Hematopoietic multipotent progenitor cell treated with erythropoietin and hydrocortisone succinate and interleukin-3 and kit ligand, for 17 days (in vitro differentiated cells): ENCODE measurements around the gene FIGN.

ENCODE experiments used
- DNase-seq: peaks from one replicate; pipeline ENCODE4 v3.0.0-alpha.2; 2015; ENCODE audit warnings: low spot score

FIGN gene

DNA sequence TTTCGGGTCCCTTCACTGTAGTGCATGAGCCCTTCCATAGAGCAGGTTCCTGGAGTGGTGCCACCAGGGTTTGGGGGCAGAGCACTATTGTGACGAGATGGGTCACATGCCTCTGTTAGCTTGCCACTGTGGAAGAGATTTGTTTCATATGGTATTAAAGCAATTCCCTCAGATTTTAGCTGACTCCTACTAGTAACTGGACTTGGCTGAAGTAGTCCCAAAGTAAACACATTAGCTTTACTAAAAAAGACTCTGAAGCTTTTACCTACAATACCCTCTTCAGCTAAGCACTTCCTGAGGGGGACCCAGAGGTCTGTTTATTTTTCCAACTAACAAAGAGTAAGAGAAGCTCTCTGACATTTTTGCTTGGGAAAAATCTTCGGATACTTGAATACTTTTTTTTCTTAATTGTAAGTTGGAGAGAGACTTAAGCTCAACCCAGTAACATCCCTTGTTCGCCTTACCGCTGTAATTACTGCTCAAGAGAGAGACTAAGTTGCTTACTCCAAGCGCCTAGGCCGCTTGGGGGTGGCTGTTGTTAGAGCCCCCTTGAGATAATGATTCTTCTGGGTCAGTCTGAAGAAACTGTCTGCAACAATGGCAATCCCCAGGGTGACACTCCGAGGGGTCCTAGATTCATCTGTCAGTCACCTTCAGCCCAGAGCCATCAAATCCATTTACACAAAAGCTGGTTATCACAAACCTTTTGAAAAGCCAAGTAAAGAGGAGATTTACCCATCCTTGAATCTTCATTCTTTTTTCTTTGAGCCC is 177.4 kb downstream of the FIGN start:
- no peak for DNase-seq

DNA sequence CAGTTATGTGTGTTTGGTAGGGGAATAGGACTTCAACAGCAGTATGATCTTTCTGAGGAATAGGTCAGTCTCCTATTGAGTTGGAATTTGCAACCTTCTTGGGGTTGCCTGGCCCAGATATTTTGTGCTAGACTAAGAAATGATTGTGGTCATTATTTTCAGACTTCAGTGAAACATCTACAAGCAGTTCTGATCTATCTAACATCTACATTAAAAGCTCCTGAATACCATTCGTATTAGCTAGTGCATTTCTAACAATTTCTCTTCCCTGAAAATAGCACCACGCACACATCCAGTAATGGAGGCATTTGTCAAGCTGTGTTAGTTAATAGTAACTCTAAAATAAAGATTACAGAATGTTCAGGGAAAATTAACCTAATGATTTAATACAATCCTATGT is 179.3 kb downstream of the FIGN start:
- DNase-seq, result no peak

DNA sequence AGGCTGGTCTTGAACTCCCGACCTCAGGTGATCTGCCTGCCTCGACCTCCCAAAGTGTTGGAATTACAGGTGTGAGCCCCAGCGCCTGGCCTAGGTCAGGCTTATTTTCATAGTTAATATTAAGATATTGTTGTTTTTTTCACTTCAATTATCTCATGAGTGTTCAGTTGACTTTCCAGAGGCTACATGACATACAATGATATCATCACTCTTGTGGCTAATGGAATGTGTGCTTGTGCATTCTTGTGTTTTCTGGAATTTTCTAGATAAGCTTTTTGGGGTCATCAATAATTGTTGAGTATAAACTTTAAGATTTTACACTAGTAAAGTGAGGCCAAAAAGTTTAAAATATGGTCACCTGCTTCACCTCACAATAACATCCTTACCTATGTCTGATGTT is 180.9 kb downstream of the FIGN start:
- DNase-seq, result no peak

DNA sequence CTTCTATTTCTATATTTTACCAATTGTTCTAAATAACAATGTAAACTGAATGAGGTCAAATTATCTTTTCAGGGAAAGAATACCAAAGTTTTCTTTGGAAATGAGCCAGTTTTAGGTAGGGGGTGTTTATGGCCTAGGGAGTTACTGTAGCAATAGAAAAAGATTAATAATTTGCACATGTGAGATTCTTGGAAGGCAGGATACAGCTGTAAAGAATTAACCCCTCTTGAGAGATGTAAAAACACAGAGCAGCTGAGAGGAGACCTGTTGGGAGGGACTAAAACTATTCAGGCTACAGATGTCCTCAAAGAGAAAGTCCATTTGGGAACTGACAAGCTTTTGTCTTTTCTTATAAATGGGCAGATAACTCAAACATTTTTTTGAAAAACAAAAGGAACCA is 182.2 kb downstream of the FIGN start:
- DNase-seq, result no peak

DNA sequence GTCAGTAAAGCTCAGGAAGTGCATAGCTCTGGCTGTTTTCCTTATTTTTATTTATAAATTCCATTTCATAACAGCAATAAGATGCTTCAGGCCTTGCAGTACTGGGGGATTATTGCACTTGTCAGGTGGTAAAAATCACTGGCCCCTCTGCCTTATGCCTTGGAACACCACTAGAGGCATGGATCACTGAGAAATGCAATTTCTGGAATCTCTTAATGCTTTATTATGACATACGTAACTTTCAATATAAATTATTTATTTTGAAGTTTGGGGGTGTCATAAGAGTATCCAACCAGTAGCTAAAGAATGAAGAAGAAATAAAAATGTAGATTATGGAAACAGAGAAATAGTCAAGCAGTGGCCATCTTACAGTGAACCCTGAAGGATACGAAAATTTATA is 183.1 kb downstream of the FIGN start:
- no peak for DNase-seq

DNA sequence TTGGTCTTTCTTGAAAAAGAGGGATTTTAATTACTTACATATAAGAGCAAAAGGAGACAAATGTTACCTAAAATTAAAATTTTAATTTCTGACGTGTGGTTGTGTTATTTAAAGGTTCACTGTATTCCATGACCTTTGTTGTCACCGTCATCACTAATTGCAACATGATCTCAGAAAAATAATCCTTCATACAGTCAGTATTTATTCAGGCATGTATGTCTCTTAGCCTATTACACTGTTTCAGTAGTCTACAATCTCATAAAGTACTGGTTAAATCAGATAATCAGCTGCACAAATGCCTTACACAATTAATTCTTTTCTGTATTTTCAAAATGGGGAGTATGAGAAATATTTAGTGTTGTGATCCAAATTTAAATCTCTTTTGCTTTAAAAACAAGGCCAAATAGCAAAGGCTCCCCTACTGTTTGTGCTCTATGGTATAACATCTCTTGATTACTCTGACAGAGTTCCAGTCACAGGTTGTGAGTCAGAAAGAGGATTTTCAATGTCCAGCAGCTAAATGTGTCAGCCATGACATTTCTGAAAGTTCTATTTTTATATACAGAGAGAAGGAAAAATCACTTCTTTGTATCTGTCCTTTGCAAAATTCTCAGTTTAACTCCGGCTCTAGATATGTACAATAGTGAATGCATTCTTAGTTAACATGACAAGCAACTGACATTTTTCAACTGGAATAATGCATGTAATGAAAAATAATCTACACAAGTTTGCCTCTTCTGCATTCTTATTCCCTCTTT is 184.0 kb downstream of the FIGN start:
- DNase-seq, result no peak

DNA sequence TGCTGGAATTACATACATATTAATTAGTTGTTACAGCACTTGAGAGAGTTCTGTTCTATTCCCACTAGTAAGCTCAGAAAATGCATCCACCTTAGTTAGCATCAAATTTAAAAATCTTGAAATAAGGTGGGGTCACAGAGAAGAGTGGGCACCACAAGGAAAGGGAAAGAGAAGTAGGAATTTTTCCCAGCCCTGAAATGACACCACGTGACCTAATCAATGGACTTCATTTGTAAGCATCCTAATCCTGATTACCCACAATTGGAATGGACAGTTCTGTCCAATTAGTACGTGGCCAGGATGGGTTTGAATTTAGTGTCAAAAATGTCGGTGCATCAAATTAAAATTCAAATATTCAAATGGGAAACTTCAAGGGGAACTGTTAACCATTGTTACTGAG is 186.8 kb downstream of the FIGN start:
- DNase-seq, result no peak
